ENCODE results near the gene GAS6.

- TF ChIP-seq CTCF (tag by site-specific recombination; IDR thresholded peaks at IDR 0.05) (no peak), ZNF239 (tag by site-specific recombination; IDR thresholded peaks at IDR 0.05) (no peak), ZFP37 (tag by site-specific recombination; IDR thresholded peaks at IDR 0.05) (no peak), ZNF704 (tag by site-specific recombination; IDR thresholded peaks at IDR 0.05) (no peak), ZNF433 (tag by site-specific recombination; IDR thresholded peaks at IDR 0.05; ENCODE audit: low read depth) (no peak), ZNF274 (IDR thresholded peaks at IDR 0.05; ENCODE audit: low read length) (no peak), ZNF274 (tag by site-specific recombination; IDR thresholded peaks at IDR 0.05; ENCODE audit: borderline replicate concordance) (no peak), ZNF501 (tag by site-specific recombination; IDR thresholded peaks at IDR 0.05) (no peak), ZNF24 (tag by site-specific recombination; IDR thresholded peaks at IDR 0.05) (no peak)
Observed at GRCh38 chr13:113802090-113802531, 61.8 kb downstream of the GAS6 start.

Data from HEK293 (cell line).